Activated B cell treated with CpG ODN at 0.5 μM for 24 hours (primary cell): ENCODE results near the gene MAU2. TPM values are rescaled to one million over a fixed set of nuclear protein-coding genes. Genes with fewer than 3 reads are reported as not detected.

Experiments
- ATAC-seq: fragments of 200-7000 bp; cut with Tn5 transposase; one replicate; pipeline ENCODE4 v1.10.0; 2021; ENCODE audit warnings: low read depth, mild to moderate bottlenecking, moderate library complexity
- CTCF ChIA-PET: fragments of 350-600 bp; sonication (Branson Sonifier 250); formaldehyde crosslinking; loops from one replicate; lab custom pipeline; 2021; ENCODE audit warnings: antibody characterized with exemption; lab: Charles Lee
- POLR2A ChIA-PET: fragments of 350-600 bp; sonication (Branson Sonifier 250); formaldehyde crosslinking; loops from one replicate; lab custom pipeline; 2021; ENCODE audit warnings: antibody characterized with exemption; lab: Charles Lee
- DNase-seq: peaks from one replicate; pipeline ENCODE4 v3.0.0; 2022
- H3K27ac Mint-ChIP-seq: one replicate; pipeline ENCODE4 v1.8.0; 2020; ENCODE audit warnings: mixed read lengths
- H3K27me3 Mint-ChIP-seq: one replicate; pipeline ENCODE4 v1.8.0; 2021; ENCODE audit warnings: mixed read lengths
- H3K36me3 Mint-ChIP-seq: one replicate; pipeline ENCODE4 v1.8.0; 2021; ENCODE audit warnings: low read depth, mixed read lengths
- H3K4me1 Mint-ChIP-seq: one replicate; pipeline ENCODE4 v1.8.0; 2021; ENCODE audit warnings: mixed read lengths
- H3K4me3 Mint-ChIP-seq: one replicate; pipeline ENCODE4 v1.8.0; 2020; ENCODE audit warnings: mild to moderate bottlenecking, mixed read lengths
- H3K9me3 Mint-ChIP-seq: one replicate; pipeline ENCODE4 v1.8.0; 2020; ENCODE audit warnings: mixed read lengths
- intact Hi-C: fragments of 100-400 bp; cut with micrococcal nuclease; formaldehyde crosslinking; loops from one replicate; pipeline ENCODE4 v1.15.1; 2024
- total RNA-seq: library from RNA; stranded (reverse); gene quantifications from 2 replicates; pipeline ENCODE4 v1.2.3, GENCODE V29; 2022
- TF ChIP-seq, protein P1 (sequence below): fragments of 200-600 bp; IDR thresholded peaks from one replicate; pipeline ENCODE4 v1.8.0; 2022; ENCODE audit warnings: antibody characterized with exemption, mild to moderate bottlenecking

Gene MAU2
- total RNA-seq, 1 donor from 2014 or later = 126 TPM

DNA sequence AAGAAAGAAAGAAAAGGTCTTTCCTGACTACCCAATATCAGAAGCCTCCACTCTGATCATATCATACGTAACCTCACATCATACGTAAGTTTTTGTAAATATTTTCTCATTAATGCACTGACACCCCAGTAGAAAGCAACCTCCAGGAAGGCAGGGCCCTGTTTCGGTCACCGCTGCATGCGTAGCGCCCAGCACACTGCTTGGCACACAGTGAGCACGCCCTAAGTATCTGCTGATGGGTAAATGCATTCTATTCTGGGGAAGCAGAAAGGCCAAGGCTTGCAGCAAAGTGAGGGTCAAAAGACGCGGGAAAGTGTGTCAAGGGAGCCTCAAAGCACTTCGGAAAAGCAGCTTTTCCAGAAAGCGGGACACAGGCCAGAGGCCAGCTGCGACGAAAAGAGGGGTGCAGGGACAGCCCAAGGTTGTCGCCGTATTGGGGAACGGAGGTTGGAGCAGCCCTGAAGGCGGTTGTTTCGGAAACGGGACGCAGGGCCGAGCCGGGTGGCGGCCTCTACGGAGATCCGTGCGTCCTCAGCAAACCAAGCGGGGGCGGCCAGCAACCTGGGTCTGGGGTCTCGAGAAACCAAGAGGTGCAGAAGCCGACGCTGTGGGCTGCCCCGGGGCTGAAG is 783 bp upstream of the MAU2 start:
- no peak for ATAC-seq
- H3K27ac Mint-ChIP-seq = peak overlapping the region; percentile 100
- no peak for DNase-seq
- CTCF ChIA-PET = no interaction called here
- H3K27me3 Mint-ChIP-seq = no peaks in the 10 kb centered on the region
- H3K4me3 Mint-ChIP-seq = peak overlapping the region; percentile 98
- POLR2A ChIA-PET = no interaction called here
- TF ChIP-seq, protein P1, sequence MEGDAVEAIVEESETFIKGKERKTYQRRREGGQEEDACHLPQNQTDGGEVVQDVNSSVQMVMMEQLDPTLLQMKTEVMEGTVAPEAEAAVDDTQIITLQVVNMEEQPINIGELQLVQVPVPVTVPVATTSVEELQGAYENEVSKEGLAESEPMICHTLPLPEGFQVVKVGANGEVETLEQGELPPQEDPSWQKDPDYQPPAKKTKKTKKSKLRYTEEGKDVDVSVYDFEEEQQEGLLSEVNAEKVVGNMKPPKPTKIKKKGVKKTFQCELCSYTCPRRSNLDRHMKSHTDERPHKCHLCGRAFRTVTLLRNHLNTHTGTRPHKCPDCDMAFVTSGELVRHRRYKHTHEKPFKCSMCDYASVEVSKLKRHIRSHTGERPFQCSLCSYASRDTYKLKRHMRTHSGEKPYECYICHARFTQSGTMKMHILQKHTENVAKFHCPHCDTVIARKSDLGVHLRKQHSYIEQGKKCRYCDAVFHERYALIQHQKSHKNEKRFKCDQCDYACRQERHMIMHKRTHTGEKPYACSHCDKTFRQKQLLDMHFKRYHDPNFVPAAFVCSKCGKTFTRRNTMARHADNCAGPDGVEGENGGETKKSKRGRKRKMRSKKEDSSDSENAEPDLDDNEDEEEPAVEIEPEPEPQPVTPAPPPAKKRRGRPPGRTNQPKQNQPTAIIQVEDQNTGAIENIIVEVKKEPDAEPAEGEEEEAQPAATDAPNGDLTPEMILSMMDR = no peak
- H3K9me3 Mint-ChIP-seq = no peaks in the 10 kb centered on the region
- peaks cover 41% of the 10 kb centered on the region for H3K4me1 Mint-ChIP-seq
- H3K36me3 Mint-ChIP-seq = peaks cover 46% of the 10 kb centered on the region
- intact Hi-C loops = loop anchor here (1.0 to 10.0 kb wide), 10 partner anchors 45 to 401 kb away; partner anchors contain the start of genes ARMC6, BORCS8, COPE and DDX49

DNA sequence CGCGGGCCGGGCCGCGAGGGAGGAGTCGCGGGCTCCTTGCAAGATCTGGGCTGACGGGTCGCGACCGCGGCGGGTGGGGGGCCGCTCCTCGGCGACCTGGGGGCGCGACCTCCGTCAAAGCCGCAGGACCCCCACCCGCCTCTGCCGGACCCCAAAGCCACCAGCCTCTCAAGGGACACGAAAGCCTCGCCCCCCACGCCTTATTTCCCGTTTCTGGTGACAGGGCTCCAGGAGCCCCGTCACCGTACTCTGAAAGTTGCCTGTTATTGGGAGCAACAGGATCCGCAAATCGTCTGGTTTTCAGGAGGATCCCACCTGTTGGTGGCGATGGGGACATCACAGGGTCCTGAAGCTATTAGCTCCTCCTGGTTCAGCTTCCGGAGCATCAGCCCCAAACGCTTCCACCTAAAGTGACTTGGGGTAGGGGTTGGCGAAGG is 530 bp downstream of the MAU2 start:
- ATAC-seq (no peak), DNase-seq (no peak)
- H3K9me3 Mint-ChIP-seq = no peaks in the 10 kb centered on the region
- peak overlapping the region; percentile 62 for H3K27ac Mint-ChIP-seq
- H3K36me3 Mint-ChIP-seq = peaks cover 43% of the 10 kb centered on the region
- TF ChIP-seq, protein P1 = no peak
- POLR2A ChIA-PET = interaction anchor here (1.0 to 1.3 kb wide), 3 partner anchors 129 to 194 kb away, joined by 3 to 4 read pairs (median 3); partner anchors contain the start of genes BORCS8, RFXANK and TSSK6
- peaks cover 48% of the 10 kb centered on the region for H3K4me1 Mint-ChIP-seq
- no peaks in the 10 kb centered on the region for H3K27me3 Mint-ChIP-seq
- H3K4me3 Mint-ChIP-seq = peak overlapping the region; percentile 98
- CTCF ChIA-PET = interaction anchor here (1.8 kb wide), 1 partner anchor 169 kb away, joined by 6 read pairs; no protein-coding TSS in a partner anchor
- intact Hi-C loops = loop anchor here (2.0 to 10.0 kb wide), 2 partner anchors 44 to 274 kb away; no protein-coding TSS in a partner anchor

DNA sequence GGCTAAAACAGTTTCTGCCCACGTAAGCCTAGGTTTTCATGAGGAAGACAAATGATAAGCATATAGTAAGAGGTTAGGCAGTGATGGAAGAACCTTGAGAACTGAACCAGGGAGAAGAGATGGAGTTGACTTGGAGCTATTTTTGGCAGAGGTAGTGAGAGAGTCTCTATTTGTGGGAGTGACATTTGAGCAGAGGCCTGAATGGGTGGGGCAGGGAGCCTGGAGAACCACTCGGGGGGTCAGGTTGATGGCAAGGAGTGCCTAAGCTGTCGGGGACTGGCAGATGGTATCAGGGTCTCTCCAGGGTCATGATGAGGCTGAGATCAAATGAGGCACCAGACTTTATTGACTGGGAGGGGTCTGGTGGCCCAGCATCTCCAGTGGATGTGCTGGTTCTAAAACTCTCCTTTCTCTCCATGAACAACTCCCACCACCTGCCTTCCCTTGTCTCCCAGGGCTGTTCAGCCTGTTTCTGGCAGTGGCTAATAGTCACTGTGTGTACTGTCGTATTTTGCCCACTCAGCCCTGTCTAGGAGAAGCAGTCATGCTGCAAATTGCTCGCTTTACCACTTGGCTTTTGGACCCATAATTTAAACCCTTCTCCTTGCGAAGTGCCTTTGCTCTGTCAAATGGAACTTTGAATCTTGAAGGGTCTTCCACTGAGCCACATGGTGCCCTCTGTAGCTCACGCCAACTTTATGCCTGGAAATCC is 3.6 kb downstream of the MAU2 start:
- no peak for ATAC-seq

DNA sequence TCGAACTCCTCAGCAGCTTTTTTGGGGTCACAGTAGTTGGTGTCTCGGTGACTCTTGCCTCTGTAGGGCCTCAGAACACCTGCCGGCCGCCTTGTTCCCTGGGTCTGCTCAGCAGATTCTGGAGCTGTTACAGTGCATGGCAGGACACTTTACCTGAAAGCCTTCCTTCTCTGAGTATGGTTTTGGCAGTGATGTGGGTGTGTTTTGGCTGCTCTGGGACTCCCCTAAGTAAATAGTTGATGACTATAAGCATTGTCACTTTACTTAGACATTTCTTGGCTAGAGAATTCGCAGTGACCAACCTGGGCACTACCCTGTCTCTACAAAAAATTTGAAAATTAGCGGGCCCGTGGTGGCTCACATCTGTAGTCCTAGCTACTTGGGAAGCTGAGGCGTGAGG is 7.0 kb downstream of the MAU2 start:
- CTCF ChIA-PET = no interaction called here
- H3K4me3 Mint-ChIP-seq = no peak overlapping the region
- no peak overlapping the region for H3K27ac Mint-ChIP-seq
- no peak for ATAC-seq
- no peaks in the 10 kb centered on the region for H3K9me3 Mint-ChIP-seq
- H3K4me1 Mint-ChIP-seq = peaks cover 39% of the 10 kb centered on the region
- no peak for DNase-seq
- H3K27me3 Mint-ChIP-seq = no peaks in the 10 kb centered on the region
- H3K36me3 Mint-ChIP-seq = peaks cover 69% of the 10 kb centered on the region
- intact Hi-C loops = loop anchor here (10.0 kb wide), 1 partner anchor 267 kb away; no protein-coding TSS in a partner anchor
- TF ChIP-seq, protein P1 = no peak
- POLR2A ChIA-PET = no interaction called here

More for the DNA sequence above, 3.6 kb downstream of the MAU2 start:
- Mint-ChIP-seq H3K4me1 (peaks cover 52% of the 10 kb centered on the region), H3K4me3 (no peak overlapping the region), H3K9me3 (no peaks in the 10 kb centered on the region), H3K36me3 (peaks cover 51% of the 10 kb centered on the region), H3K27ac (no peak overlapping the region), H3K27me3 (no peaks in the 10 kb centered on the region)
- CTCF ChIA-PET = no interaction called here
- no peak for DNase-seq
- POLR2A ChIA-PET = no interaction called here
- intact Hi-C loops = loop anchor here (10.0 kb wide), 1 partner anchor 271 kb away; no protein-coding TSS in a partner anchor
- TF ChIP-seq, protein P1 = no peak

DNA sequence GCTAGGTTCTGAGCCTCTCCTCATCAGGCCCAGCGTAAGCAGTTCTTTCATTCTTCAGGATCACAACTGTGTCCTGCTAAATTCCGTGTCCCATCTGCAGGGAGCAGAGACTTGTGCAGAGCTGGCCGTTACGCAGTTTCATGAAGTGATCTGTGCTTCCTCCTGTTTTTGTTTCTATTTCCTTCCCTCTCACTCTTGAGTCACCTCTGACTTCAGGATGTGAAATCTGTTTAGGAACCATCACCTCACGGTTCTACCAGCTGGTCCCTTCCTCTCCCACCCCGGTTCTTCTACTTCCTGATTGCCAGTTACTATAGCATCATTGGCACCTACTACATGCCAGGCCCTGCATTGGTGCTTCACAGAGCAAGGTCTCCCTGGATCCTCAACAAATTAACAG is 8.5 kb downstream of the MAU2 start:
- ChIA-PET POLR2A (no interaction called here), CTCF (no interaction called here)
- H3K9me3 Mint-ChIP-seq = no peaks in the 10 kb centered on the region
- H3K36me3 Mint-ChIP-seq = peaks cover 69% of the 10 kb centered on the region
- DNase-seq (no peak), ATAC-seq (peak; percentile 61)
- no peaks in the 10 kb centered on the region for H3K27me3 Mint-ChIP-seq
- H3K4me3 Mint-ChIP-seq = peak overlapping the region; percentile 45
- TF ChIP-seq, protein P1 = no peak
- H3K4me1 Mint-ChIP-seq = peaks cover 32% of the 10 kb centered on the region
- H3K27ac Mint-ChIP-seq = peak overlapping the region; percentile 77
- intact Hi-C loops = loop anchor here (10.0 kb wide), 1 partner anchor 266 kb away; no protein-coding TSS in a partner anchor
